OCI-LY7 (cell line): Measurements from ENCODE around the gene M1AP. TPM values are rescaled to one million over a fixed set of nuclear protein-coding genes. Genes with fewer than 3 reads are reported as not detected.

Experiments
- BruUV-seq: library from RNA; stranded (reverse); fragments of 400-500 nt; replicated peaks from 2 replicates; lab custom pipeline; 2021; lab: Mats Ljungman, UMichigan
- CTCF ChIA-PET: fragments of 300-600 bp; sonication (Branson Sonifier 250); formaldehyde crosslinking; loops from one replicate; lab custom pipeline; 2022; ENCODE audit warnings: antibody characterized with exemption; ENCODE audit not compliant: unreplicated experiment; lab: Charles Lee
- POLR2A ChIA-PET: fragments of 300-600 bp; sonication (Branson Sonifier 250); formaldehyde crosslinking; loops from one replicate; lab custom pipeline; 2022; ENCODE audit warnings: antibody characterized with exemption; lab: Charles Lee
- DNase-seq: peaks from one replicate; pipeline ENCODE4 v3.0.0-alpha.2; 2015; ENCODE audit warnings: low spot score
- H2AFZ ChIP-seq: fragments of 200-600 bp; sonication (generic), shearing (Covaris generic); 2 replicates; pipeline ENCODE4 v1.6.1; 2014; ENCODE audit warnings: mild to moderate bottlenecking, antibody characterized with exemption, low read length, moderate library complexity
- H3K27ac ChIP-seq: fragments of 200-600 bp; sonication (generic); 2 replicates; pipeline ENCODE4 v1.5.1; 2014; ENCODE audit warnings: mixed run types, low read depth, mild to moderate bottlenecking, moderate library complexity, low read length, inconsistent platforms; ENCODE audit not compliant: poor library complexity, severe bottlenecking
- H3K36me3 ChIP-seq: fragments of 200-600 bp; sonication (generic); 2 replicates; pipeline ENCODE4 v1.6.1; 2014; ENCODE audit warnings: mild to moderate bottlenecking, antibody characterized with exemption, low read length, moderate library complexity, mixed read lengths; ENCODE audit not compliant: insufficient read depth
- H3K4me1 ChIP-seq: fragments of 200-600 bp; sonication (generic); 2 replicates; pipeline ENCODE4 v1.5.1; 2014; ENCODE audit warnings: mild to moderate bottlenecking, low read length; ENCODE audit not compliant: insufficient read depth, poor library complexity, severe bottlenecking
- H3K4me2 ChIP-seq: fragments of 200-600 bp; sonication (generic); 2 replicates; pipeline ENCODE4 v1.6.1; 2014; ENCODE audit warnings: mild to moderate bottlenecking, low read length
- H3K4me3 ChIP-seq: fragments of 200-600 bp; sonication (generic); 2 replicates; pipeline ENCODE4 v1.5.1; 2014; ENCODE audit warnings: mild to moderate bottlenecking, low read depth, low read length; ENCODE audit not compliant: poor library complexity, severe bottlenecking
- H3K79me2 ChIP-seq: fragments of 200-600 bp; sonication (generic); 2 replicates; pipeline ENCODE4 v1.6.1; 2016; ENCODE audit warnings: low read depth, mild to moderate bottlenecking, low read length, moderate library complexity, mixed read lengths; ENCODE audit not compliant: insufficient read depth
- H3K9me2 ChIP-seq: fragments of 200-600 bp; sonication (generic); 2 replicates; pipeline ENCODE4 v1.6.1; 2016; ENCODE audit warnings: mild to moderate bottlenecking, low read length, mixed read lengths; ENCODE audit not compliant: insufficient read depth
- H3K9me3 ChIP-seq: fragments of 200-600 bp; sonication (generic); 2 replicates; pipeline ENCODE4 v1.6.1; 2014; ENCODE audit warnings: mild to moderate bottlenecking, mixed run types, low read length, mixed read lengths
- H4K20me1 ChIP-seq: fragments of 200-600 bp; sonication (generic); 2 replicates; pipeline ENCODE4 v1.6.1; 2014; ENCODE audit warnings: mild to moderate bottlenecking, antibody characterized with exemption, low read length, moderate library complexity, mixed read lengths; ENCODE audit not compliant: insufficient read depth
- EZH2phosphoT487 ChIP-seq: fragments of 200-600 bp; sonication (generic); IDR thresholded peaks from 2 replicates; pipeline ENCODE4 v1.6.1; 2018; ENCODE audit warnings: low read depth, borderline replicate concordance, mild to moderate bottlenecking, mixed run types, antibody characterized with exemption, low read length, moderate library complexity, mixed read lengths
- intact Hi-C: fragments of 100-400 bp; cut with micrococcal nuclease; formaldehyde crosslinking; loops from one replicate; pipeline ENCODE4 v1.10.0; 2022; ENCODE audit not compliant: unreplicated experiment
- total RNA-seq, 2 experiments: library from RNA; depleted of rRNA in 1 of 2; stranded (reverse); fragments of >200 nt in 1 of 2; shearing (Covaris generic) in 1 of 2; gene quantifications; 2 replicates each; pipeline ENCODE4 v1.2.3, GENCODE V29; 2014 to 2022
- TF ChIP-seq, protein P1 (sequence below): fragments of 200-600 bp; sonication (generic); conservative IDR thresholded peaks from 2 replicates; pipeline ENCODE4 v1.5.1; 2014; ENCODE audit warnings: mild to moderate bottlenecking, antibody characterized with exemption, low read length, moderate library complexity, mixed read lengths

M1AP gene
- total RNA-seq, 2 experiments from 2014 or later, result not detected

DNA sequence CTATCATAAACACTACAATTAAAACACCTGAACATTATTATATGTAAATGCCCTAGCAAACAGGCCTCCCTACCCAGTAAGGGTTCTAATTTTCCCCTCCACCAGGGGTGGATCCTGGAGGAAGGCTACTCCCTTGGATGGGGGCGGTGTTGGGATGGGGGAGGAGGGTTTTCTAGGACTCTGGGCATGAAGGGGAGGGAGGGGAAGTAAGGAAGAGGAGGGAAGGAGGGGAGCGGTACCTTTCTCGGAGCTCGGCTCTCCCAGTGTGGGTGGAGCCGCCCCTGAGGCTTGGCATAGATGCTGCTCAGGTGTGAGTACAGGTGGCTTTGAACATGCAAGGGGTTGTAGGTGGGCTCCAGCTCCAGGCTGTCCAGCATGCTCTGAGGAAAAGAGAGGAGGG lies 88.2 kb downstream of the M1AP start:
- CTCF ChIA-PET, result no interaction called here
- Histone ChIP-seq H3K4me2 (no peak overlapping the region), H3K79me2 (no peaks in the 10 kb centered on the region), H4K20me1 (no peaks in the 10 kb centered on the region), H3K9me2 (no peaks in the 10 kb centered on the region), H3K4me3 (no peak overlapping the region), H3K4me1 (peaks cover 6% of the 10 kb centered on the region), H3K36me3 (no peaks in the 10 kb centered on the region), H3K27ac (no peak overlapping the region), H2AFZ (no peak overlapping the region), H3K9me3 (no peaks in the 10 kb centered on the region)
- POLR2A ChIA-PET, result no interaction called here
- DNase-seq, result no peak
- intact Hi-C loops, result no loop called here
- BruUV-seq, result no TSS peak
- TF ChIP-seq, protein P1, sequence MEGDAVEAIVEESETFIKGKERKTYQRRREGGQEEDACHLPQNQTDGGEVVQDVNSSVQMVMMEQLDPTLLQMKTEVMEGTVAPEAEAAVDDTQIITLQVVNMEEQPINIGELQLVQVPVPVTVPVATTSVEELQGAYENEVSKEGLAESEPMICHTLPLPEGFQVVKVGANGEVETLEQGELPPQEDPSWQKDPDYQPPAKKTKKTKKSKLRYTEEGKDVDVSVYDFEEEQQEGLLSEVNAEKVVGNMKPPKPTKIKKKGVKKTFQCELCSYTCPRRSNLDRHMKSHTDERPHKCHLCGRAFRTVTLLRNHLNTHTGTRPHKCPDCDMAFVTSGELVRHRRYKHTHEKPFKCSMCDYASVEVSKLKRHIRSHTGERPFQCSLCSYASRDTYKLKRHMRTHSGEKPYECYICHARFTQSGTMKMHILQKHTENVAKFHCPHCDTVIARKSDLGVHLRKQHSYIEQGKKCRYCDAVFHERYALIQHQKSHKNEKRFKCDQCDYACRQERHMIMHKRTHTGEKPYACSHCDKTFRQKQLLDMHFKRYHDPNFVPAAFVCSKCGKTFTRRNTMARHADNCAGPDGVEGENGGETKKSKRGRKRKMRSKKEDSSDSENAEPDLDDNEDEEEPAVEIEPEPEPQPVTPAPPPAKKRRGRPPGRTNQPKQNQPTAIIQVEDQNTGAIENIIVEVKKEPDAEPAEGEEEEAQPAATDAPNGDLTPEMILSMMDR, result no peak
- TF ChIP-seq EZH2phosphoT487, result no peak

DNA sequence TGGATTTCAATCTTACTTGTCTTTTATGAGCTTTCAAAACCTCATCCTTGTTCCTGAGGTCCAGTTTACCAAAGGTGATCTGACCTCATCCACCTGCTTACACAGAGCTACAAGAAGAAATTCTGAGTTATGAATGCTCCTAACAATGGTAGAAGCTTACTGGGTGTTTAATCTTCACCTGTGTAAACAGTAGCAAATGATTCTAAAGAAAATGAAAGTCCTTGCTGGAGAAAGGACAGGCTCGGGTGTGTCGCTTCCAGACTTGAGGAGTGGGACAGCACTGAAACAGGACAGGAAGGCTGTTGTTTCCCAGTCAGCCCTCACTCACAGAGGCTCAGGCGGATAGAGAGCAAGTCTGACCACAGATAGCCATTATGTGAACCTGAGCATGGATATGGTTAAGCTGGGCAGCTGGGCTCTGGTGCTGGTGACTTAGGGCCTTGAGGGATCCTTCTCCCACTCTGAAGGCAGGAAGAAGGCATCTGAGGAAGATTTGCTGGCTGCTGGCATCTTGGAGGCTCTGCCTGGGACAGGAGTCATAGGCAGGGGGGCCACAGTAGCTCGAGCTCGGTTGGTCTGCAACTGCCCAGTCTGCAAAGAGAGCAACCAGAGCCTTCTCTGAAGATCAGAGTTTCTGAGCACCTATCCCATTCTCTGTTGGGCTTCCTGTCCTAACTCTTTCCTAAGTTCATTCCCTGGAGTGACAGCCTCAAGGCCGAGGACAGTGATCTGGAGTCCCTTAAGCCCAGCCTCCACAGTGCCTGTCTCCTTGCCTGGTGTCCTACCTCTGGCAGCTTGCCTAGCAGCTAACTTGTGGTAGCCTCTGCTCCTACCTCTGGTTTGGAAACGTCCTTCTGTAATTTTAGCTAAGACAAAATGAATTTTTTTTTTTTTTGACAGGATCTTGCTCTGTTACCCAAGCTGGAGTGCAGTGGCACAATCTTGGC lies 89.6 kb downstream of the M1AP start:
- POLR2A ChIA-PET, result interaction anchor here (0.9 kb wide), 1 partner anchor 12 kb away, joined by 5 read pairs; no protein-coding TSS in a partner anchor

More for the DNA sequence above, 89.6 kb downstream of the M1AP start:
- no peak for DNase-seq
- no peaks in the 10 kb centered on the region for H3K79me2 ChIP-seq
- no peaks in the 10 kb centered on the region for H4K20me1 ChIP-seq
- BruUV-seq, result no TSS peak
- H3K4me1 ChIP-seq, result peaks cover 10% of the 10 kb centered on the region
- H3K9me3 ChIP-seq, result no peaks in the 10 kb centered on the region
- H3K9me2 ChIP-seq, result no peaks in the 10 kb centered on the region
- TF ChIP-seq, protein P1, result no peak
- TF ChIP-seq EZH2phosphoT487, result no peak
- H3K36me3 ChIP-seq, result no peaks in the 10 kb centered on the region
- no peak overlapping the region for H2AFZ ChIP-seq
- no peak overlapping the region for H3K27ac ChIP-seq
- intact Hi-C loops, result no loop called here
- H3K4me2 ChIP-seq, result no peak overlapping the region
- H3K4me3 ChIP-seq, result no peak overlapping the region
- CTCF ChIA-PET, result interaction anchor here (0.6 to 0.7 kb wide), 3 partner anchors 27 to 292 kb away, joined by 3 to 4 read pairs (median 3); no protein-coding TSS in a partner anchor
